Neuronal stem cell (in vitro differentiated cells): ENCODE measurements around the gene LRP1B.

ENCODE experiments used
- DNase-seq: peaks from one replicate; pipeline ENCODE4 v3.0.0-alpha.2; 2013; ENCODE audit warnings: low spot score
- H2AFZ ChIP-seq: one replicate; pipeline ENCODE4 v1.6.1; 2013; ENCODE audit warnings: mild to moderate bottlenecking, low read length, inconsistent platforms
- H2AK5ac ChIP-seq: 2 replicates; pipeline ENCODE4 v1.6.1; 2013; ENCODE audit warnings: low read depth, mild to moderate bottlenecking, inconsistent platforms, low read length, moderate library complexity, mixed read lengths
- H2BK120ac ChIP-seq: 2 replicates; pipeline ENCODE4 v1.6.1; 2013; ENCODE audit warnings: low read depth, mild to moderate bottlenecking, inconsistent platforms, low read length, moderate library complexity, mixed read lengths
- H2BK12ac ChIP-seq: one replicate; pipeline ENCODE4 v1.6.1; 2013; ENCODE audit warnings: low read length, inconsistent platforms
- H2BK15ac ChIP-seq: 2 replicates; pipeline ENCODE4 v1.6.1; 2013; ENCODE audit warnings: mild to moderate bottlenecking, low read length, inconsistent platforms, mixed read lengths
- H2BK5ac ChIP-seq: one replicate; pipeline ENCODE4 v1.6.1; 2013; ENCODE audit warnings: inconsistent platforms, mild to moderate bottlenecking, low read length, moderate library complexity
- H3K14ac ChIP-seq: one replicate; pipeline ENCODE4 v1.6.1; 2013; ENCODE audit warnings: low read length, inconsistent platforms
- H3K18ac ChIP-seq: 2 replicates; pipeline ENCODE4 v1.6.1; 2013; ENCODE audit warnings: low read length, inconsistent platforms
- H3K23ac ChIP-seq: 2 replicates; pipeline ENCODE4 v1.6.1; 2013; ENCODE audit warnings: low read depth, mild to moderate bottlenecking, mixed read lengths, low read length, inconsistent platforms; ENCODE audit not compliant: poor library complexity
- H3K27ac ChIP-seq: replicated peaks from 3 replicates; pipeline ENCODE4 v1.5.1; 2013; ENCODE audit warnings: low read length, inconsistent platforms
- H3K27me3 ChIP-seq, 3 experiments: 2 replicates each; pipeline ENCODE4 v1.6.1; 2013; ENCODE audit warnings: low read length in 3 of 3, mild to moderate bottlenecking in 2 of 3, inconsistent platforms in 1 of 3, low read depth in 1 of 3, mixed read lengths in 1 of 3, moderate library complexity in 1 of 3; ENCODE audit not compliant: control insufficient read depth in 3 of 3, insufficient read depth in 3 of 3
- H3K36me3 ChIP-seq, 2 donors: replicated peaks in 1 of 2; 2 replicates each; pipeline ENCODE4 v1.6.1; 2013; ENCODE audit warnings: low read length in 2 of 2; ENCODE audit not compliant: control insufficient read depth in 2 of 2, insufficient read depth in 2 of 2
- H3K4ac ChIP-seq: 2 replicates; pipeline ENCODE4 v1.6.1; 2013; ENCODE audit warnings: inconsistent platforms, mild to moderate bottlenecking, low read length, moderate library complexity
- H3K4me1 ChIP-seq, 2 donors: 1 replicate in 1 of 2; 2 replicates in 1 of 2; pipeline ENCODE4 v1.6.1; 2013; ENCODE audit warnings: low read length in 2 of 2, low read depth in 1 of 2; ENCODE audit not compliant: control insufficient read depth in 2 of 2, insufficient read depth in 1 of 2
- H3K4me2 ChIP-seq: one replicate; pipeline ENCODE4 v1.6.1; 2013; ENCODE audit warnings: mild to moderate bottlenecking, low read length, inconsistent platforms; ENCODE audit not compliant: insufficient read depth, poor library complexity, severe bottlenecking
- H3K4me3 ChIP-seq, 2 donors: 2 replicates each; pipeline ENCODE4 v1.5.1; 2013; ENCODE audit warnings: low read length in 2 of 2, mild to moderate bottlenecking in 2 of 2, inconsistent platforms in 1 of 2, moderate library complexity in 1 of 2
- H3K79me1 ChIP-seq: one replicate; pipeline ENCODE4 v1.6.1; 2013; ENCODE audit warnings: low read depth, mild to moderate bottlenecking, inconsistent platforms, low read length, moderate library complexity
- H3K9ac ChIP-seq: one replicate; pipeline ENCODE4 v1.6.1; 2013; ENCODE audit warnings: mild to moderate bottlenecking, low read depth, low read length, inconsistent platforms; ENCODE audit not compliant: poor library complexity
- H3K9me3 ChIP-seq, 2 donors: replicated peaks in 1 of 2; 2 replicates each; pipeline versions ENCODE3 to v1.6.1; 2013; ENCODE audit warnings: low read length in 2 of 2, mild to moderate bottlenecking in 2 of 2, inconsistent platforms in 1 of 2, low read depth in 1 of 2, mixed read lengths in 1 of 2, moderate library complexity in 1 of 2; ENCODE audit not compliant: control insufficient read depth in 2 of 2, insufficient read depth in 1 of 2
- H4K8ac ChIP-seq: one replicate; pipeline ENCODE4 v1.6.1; 2013; ENCODE audit warnings: low read depth, mild to moderate bottlenecking, inconsistent platforms, low read length, moderate library complexity
- H4K91ac ChIP-seq: one replicate; pipeline ENCODE4 v1.6.1; 2013; ENCODE audit warnings: low read length, low read depth, mild to moderate bottlenecking, inconsistent platforms; ENCODE audit not compliant: poor library complexity
- WGBS, 2 donors: extraction: QIAGEN DNeasy Blood & Tissue Kit; methylation state at CpG; one replicate each; pipeline ENCODE4 v1.1.7; 2013; ENCODE audit warnings: missing lambda C conversion rate in 2 of 2, mixed read lengths in 1 of 2; ENCODE audit not compliant: insufficient read length in 2 of 2, insufficient replicate concordance in 1 of 2; ENCODE audit errors: extremely low coverage in 2 of 2; 5-methylcytosine and 5-hydroxymethylcytosine counted together

Gene LRP1B

GRCh38 chr2:140512106-140512505 is 1618.7 kb downstream of the LRP1B start:
- no peak overlapping the region for H2BK5ac ChIP-seq
- H2AFZ ChIP-seq: no peak overlapping the region
- no peak overlapping the region for H3K4me3 ChIP-seq
- no peak overlapping the region for H2BK120ac ChIP-seq
- no peak overlapping the region for H3K14ac ChIP-seq
- H3K9me3 ChIP-seq: peaks cover 0 to 2% of the 10 kb centered on the region in 2 donors
- H3K79me1 ChIP-seq: no peaks in the 10 kb centered on the region
- no peak overlapping the region for H3K4me2 ChIP-seq
- H3K9ac ChIP-seq: no peak overlapping the region
- H4K8ac ChIP-seq: no peak overlapping the region
- no peak overlapping the region for H2BK15ac ChIP-seq
- no peak overlapping the region for H3K18ac ChIP-seq
- H3K4me1 ChIP-seq: peaks cover 0 to 2% of the 10 kb centered on the region in 2 donors
- H3K23ac ChIP-seq: no peak overlapping the region
- H4K91ac ChIP-seq: no peak overlapping the region
- H3K36me3 ChIP-seq: no peaks in the 10 kb centered on the region
- no peak overlapping the region for H3K4ac ChIP-seq
- no peak overlapping the region for H2AK5ac ChIP-seq
- H3K27ac ChIP-seq: no peak overlapping the region
- H3K27me3 ChIP-seq: no peaks in the 10 kb centered on the region
- H2BK12ac ChIP-seq: no peak overlapping the region
- WGBS, 2 donors: no CpG with 5 or more reads among the region's 3 CpGs
- DNase-seq: no peak

DNA sequence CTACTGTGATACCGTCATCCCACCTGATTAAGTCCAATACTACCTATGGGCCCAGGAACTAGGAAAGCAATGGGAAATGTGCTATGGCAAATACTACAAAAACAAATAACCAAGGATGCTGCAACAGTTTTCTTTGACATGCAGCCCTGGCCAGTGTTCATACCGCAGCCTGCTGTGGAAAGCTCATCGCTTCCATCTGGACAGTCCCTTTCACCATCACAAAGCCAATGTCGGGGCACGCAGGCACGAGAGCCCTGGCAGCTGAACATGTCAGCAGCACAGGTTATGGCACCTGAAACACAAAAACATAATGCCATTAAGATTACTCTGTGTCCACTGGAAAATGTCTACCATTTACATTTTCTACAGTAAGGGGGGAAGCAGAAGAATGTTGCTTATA is 1621.1 kb downstream of the LRP1B start:
- Histone ChIP-seq H3K27ac (no peak overlapping the region), H2BK12ac (no peak overlapping the region), H3K23ac (no peak overlapping the region), H2BK5ac (no peak overlapping the region), H3K27me3 (no peaks in the 10 kb centered on the region), H3K36me3 (no peaks in the 10 kb centered on the region), H2BK120ac (no peak overlapping the region), H3K4me1 (peaks cover 0 to 2% of the 10 kb centered on the region in 2 donors), H3K4me2 (no peak overlapping the region), H4K91ac (no peak overlapping the region), H3K9ac (no peak overlapping the region), H4K8ac (peak overlapping the region; percentile 30), H2AFZ (no peak overlapping the region), H3K79me1 (no peaks in the 10 kb centered on the region), H3K14ac (peak overlapping the region; percentile 75), H2BK15ac (no peak overlapping the region), H3K18ac (peak overlapping the region; percentile 19), H3K9me3 (peaks cover 0 to 2% of the 10 kb centered on the region in 2 donors), H3K4me3 (no peak overlapping the region), H3K4ac (no peak overlapping the region), H2AK5ac (no peak overlapping the region)
- no CpG with 5 or more reads among the region's 6 CpGs for WGBS, 2 donors
- no peak for DNase-seq

DNA sequence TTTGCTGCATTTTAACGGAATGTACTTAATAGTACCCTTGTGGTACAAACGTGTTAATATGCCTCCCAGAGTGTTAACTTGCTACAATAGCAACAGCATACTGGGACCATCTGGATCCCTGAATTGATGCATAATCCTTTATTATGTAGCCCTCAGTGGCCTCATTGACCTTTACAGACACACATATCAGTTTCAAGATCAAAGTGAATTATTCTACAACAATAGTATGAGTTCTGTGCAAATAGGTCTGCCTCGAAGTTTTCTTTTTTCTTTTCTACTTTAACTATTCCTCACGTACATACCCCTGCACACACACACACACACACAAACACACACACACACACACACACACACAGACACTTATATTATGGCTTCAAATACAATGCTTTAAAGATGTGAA is 1622.1 kb downstream of the LRP1B start:
- H3K36me3 ChIP-seq: no peaks in the 10 kb centered on the region
- no peak overlapping the region for H3K4me3 ChIP-seq
- no peak overlapping the region for H3K23ac ChIP-seq
- no peak overlapping the region for H3K14ac ChIP-seq
- WGBS, 2 donors: no CpG with 5 or more reads among the region's 4 CpGs
- no peaks in the 10 kb centered on the region for H3K79me1 ChIP-seq
- H3K9me3 ChIP-seq: peaks cover 0 to 2% of the 10 kb centered on the region in 2 donors
- H2BK120ac ChIP-seq: no peak overlapping the region
- no peak overlapping the region for H3K9ac ChIP-seq
- peak overlapping the region; percentile 1 for H2AFZ ChIP-seq
- H2AK5ac ChIP-seq: no peak overlapping the region
- H3K4ac ChIP-seq: no peak overlapping the region
- H3K4me1 ChIP-seq: peaks cover 0 to 2% of the 10 kb centered on the region in 2 donors
- no peak overlapping the region for H2BK12ac ChIP-seq
- no peak for DNase-seq
- no peak overlapping the region for H4K91ac ChIP-seq
- no peak overlapping the region for H3K4me2 ChIP-seq
- H2BK5ac ChIP-seq: no peak overlapping the region
- H2BK15ac ChIP-seq: no peak overlapping the region
- no peak overlapping the region for H3K18ac ChIP-seq
- no peaks in the 10 kb centered on the region for H3K27me3 ChIP-seq
- no peak overlapping the region for H4K8ac ChIP-seq
- no peak overlapping the region for H3K27ac ChIP-seq

- H3K4me3 ChIP-seq: no peak overlapping the region
- no peak overlapping the region for H3K14ac ChIP-seq
- peaks cover 0 to 2% of the 10 kb centered on the region in 2 donors for H3K9me3 ChIP-seq
- no peak overlapping the region for H2BK120ac ChIP-seq
- H4K91ac ChIP-seq: no peak overlapping the region
- H3K4me2 ChIP-seq: no peak overlapping the region
- peaks cover 0 to 2% of the 10 kb centered on the region in 2 donors for H3K4me1 ChIP-seq
- no peak overlapping the region for H3K23ac ChIP-seq
- no peaks in the 10 kb centered on the region for H3K27me3 ChIP-seq
- H3K18ac ChIP-seq: no peak overlapping the region
- no peaks in the 10 kb centered on the region for H3K79me1 ChIP-seq
- H3K9ac ChIP-seq: no peak overlapping the region
- H2AK5ac ChIP-seq: no peak overlapping the region
- no peaks in the 10 kb centered on the region for H3K36me3 ChIP-seq
- no peak for DNase-seq
- H3K27ac ChIP-seq: no peak overlapping the region
- no peak overlapping the region for H3K4ac ChIP-seq
- no CpG with 5 or more reads among the region's 2 CpGs for WGBS, 2 donors
- no peak overlapping the region for H2BK5ac ChIP-seq
- H4K8ac ChIP-seq: no peak overlapping the region
- no peak overlapping the region for H2BK15ac ChIP-seq
- H2BK12ac ChIP-seq: no peak overlapping the region
- no peak overlapping the region for H2AFZ ChIP-seq
Observed at GRCh38 chr2:140506606-140507005, 1624.2 kb downstream of the LRP1B start.
